Measurements from ENCODE around the gene TSPEAR.

TSPEAR gene

DNA sequence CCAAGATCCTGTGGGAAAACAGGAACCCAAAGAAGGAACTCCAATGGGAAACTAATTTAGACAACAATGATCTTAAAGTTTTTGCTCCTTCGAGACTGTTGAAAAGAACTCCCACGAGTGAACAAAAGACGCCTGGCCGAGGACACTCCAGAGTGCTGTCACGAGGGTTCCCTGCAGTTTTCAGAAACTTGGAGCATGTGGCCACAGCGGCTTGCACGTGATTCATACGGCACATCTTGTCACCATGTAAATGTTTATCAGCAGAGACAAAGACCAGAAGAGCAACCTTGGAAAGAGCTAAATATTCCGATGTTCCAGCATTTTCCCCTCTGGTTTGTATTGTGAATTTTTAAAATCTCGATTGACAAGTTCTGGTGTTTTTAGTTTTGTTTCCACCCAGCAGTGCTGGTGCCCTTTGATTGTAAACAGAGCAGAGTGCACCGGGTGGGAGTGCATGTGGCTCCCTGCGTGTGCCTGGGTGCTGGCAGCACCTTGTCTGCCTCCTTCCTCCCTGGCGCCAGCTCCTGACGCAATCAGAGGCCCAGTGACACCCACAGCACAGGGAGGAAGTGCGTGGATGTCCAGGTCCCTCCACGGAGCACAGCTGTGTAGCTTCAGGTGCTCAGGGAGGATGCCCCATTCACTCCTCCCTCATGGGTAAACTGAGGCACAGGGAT, 233.1 kb downstream of the TSPEAR start:
- no peak for DNase-seq

- peak; percentile 82 for DNase-seq
Measured at GRCh38 chr21:44477712-44478111, 233.7 kb downstream of the TSPEAR start.

DNA sequence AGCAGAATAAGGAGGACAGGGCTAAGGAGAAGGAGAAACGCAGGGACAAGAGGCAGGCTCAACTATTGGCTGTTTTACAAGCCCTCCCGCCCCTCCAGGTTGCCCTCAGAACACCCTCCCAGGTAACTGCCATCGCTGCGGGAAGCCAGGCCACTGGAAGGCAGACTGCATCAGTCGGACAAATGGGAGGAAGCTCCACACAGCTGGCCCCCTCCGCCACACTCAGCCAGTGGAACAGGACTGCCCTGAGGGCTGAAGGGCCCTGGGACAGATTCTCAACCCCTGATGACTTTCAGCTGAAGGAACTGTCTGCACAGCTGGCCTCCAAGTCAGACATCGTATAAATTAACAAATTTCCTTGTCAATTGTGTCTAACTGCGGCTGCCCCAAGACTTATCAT, 234.2 kb downstream of the TSPEAR start:
- DNase-seq: peak; percentile 45

DNA sequence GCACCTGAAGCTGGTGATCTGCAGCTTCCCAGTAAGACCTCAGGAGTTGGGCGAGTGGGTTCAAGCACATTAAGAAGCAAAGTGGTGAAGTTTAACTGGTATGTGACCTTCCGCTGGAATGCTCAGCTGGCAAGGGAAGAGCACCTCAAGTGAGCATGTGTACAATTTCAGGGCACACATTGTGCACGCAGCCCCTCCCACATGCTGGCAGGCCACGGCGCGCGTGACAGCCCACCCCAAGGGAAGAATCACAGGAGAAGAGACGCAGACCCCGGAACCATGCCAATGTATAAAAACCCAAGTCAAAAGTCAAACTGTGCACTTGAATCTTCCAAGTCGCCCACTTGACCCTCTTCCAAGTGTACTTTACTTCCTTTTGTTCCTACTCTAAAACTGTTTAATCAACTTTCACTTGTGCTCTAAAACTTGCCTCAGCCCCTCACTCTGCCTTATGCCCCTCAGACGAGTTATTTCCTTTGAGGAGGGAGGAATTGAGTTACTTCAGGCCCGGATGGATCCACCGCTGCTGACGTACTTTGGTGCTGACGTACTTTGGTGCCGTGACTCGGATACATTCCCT, 236.0 kb downstream of the TSPEAR start:
- no peak for DNase-seq

GRCh38 chr21:44473915-44474555, 237.3 kb downstream of the TSPEAR start:
- DNase-seq: peak; percentile 52

GRCh38 chr21:44471996-44472395, 239.4 kb downstream of the TSPEAR start:
- no peak for DNase-seq

GRCh38 chr21:44471341-44471740, 240.0 kb downstream of the TSPEAR start:
- DNase-seq: no peak

- DNase-seq: no peak
Measured at GRCh38 chr21:44467859-44468195, 243.5 kb downstream of the TSPEAR start.

DNA sequence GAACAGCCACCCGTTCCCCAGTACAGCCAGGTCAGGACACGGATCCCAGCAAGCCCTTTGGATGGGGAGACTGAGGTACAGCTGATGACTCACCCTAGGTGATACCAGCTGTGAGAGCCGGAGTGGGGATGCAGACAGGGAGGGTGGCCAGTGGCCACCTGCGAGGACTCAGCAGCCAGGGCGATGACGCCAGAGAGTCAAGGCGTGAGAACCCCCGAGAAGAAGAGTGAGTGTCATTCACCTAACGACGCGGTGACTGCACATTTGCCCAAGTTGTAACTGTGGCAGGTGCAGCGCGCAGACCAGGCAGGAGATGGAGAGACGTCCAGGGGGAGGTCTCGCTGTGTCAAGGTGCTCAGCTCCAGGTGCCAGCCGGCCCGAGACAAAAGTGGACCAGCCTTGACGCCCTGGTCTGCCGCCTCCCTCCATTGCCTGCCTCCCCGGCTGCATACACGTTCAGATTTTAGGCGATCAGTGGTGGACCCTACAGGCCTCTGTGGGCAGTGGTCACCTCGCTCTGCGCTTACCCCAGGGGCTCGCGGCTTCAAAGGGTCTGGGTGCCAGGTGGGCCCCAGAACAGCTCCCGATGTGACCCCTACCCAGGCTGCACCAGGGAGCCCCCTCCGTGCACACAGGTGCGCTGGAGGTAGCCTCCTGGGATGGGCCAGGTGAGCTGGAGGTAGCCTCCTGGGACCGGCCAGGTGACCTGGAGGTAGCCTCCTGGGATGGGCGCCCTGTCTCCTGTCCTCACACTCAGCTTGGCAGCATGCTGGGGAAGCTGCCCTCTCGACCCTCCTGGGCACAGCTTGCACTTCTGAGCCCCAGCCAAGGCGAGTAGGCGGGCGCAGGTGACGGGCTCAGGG, 244.1 kb downstream of the TSPEAR start:
- no peak for DNase-seq

DNA sequence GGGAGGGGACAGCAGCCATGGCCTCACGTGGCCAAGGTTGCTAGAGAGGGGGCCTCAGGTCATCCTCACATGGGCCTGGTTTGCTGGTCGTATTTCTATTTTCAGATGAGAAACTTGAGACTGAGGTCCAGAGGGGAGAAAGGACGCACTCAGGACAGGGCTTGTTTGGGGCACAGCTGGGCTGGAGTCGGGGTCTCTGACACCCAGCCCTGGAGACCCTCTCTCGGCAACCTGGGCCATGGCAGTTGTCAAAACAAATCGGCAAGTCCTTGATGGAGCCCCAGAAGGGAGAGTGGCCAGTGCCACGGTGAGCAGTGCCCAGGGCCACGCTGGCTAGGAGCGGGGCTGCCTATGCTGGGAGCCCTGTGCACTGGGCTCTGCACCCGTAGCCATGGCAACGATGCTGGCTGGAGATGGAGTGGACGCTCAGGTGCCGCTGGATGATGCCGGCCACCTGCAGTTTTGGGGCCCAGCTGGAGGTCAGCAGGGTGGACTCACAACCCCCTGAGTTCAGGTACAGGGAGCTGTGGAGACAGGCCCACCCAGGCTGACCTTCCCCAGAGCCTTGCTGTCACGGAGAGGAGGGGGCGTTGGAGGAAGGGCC, 244.9 kb downstream of the TSPEAR start:
- no peak for DNase-seq

- no peak for DNase-seq
Measured at GRCh38 chr21:44464351-44464750, 247.0 kb downstream of the TSPEAR start.

DNA sequence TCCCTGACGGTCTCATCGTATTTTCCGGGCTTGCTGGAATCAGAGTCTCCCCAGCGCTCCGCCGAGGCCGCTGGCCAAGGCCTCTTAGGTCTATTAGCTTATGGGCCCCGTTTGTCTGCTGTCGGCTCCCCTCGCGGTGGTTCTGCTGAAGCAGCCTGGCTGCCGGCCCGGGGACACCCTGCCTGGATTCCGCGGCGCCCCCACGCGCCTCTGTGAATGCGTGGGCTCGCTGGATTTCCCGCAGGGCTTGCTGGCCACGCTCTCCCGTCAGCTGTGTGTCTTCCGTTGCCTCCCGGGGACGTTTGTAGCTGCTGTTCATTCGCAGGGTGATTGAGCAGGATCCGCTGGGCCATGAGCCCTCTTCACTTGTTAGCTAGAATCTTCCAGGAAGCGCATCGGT, 247.6 kb downstream of the TSPEAR start:
- DNase-seq: no peak

- DNase-seq: no peak
Measured at GRCh38 chr21:44462834-44463200, 248.6 kb downstream of the TSPEAR start.

DNA sequence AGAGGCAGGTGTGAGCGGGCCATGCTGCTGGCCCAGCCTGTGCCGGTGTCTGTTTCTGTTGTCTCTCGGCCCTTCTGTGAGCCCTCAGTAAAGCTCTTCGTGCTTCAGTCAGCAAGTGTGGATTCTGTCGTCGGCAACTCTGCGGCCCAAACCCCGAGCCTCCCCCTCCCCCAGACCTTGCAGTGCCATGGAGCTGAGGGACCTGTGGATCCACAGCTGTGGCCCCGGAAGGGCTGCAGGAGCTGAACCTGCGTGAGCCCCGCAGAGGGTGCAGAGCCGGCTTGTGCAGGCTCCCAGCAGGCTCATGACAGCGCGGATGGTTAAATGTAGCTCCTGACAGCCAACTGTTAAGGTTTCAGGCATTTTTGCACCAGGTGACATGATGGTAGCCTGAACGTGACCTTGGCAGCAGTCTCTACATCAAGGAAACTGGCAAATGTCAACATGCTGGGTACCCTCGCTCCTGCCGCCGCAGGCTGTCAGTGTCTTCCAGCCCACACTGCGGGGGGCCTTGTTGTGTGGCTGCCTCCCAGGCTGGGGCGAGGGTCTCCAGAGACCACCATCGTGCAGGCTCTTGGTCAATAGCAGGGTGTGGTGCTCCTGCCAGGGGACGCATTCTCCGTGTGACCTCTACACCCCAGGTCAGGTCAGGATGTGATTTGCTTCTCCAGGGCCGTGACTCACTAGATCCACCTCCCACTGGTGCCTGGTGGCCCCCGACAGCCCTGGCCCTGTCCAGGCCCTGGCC, 249.1 kb downstream of the TSPEAR start:
- no peak for DNase-seq

- no peak for DNase-seq
Measured at GRCh38 chr21:44461464-44462001, 249.8 kb downstream of the TSPEAR start.

GRCh38 chr21:44461005-44461404, 250.4 kb downstream of the TSPEAR start:
- DNase-seq: no peak

GRCh38 chr21:44460441-44460755, 251.0 kb downstream of the TSPEAR start:
- no peak for DNase-seq

- DNase-seq: no peak
Measured at GRCh38 chr21:44459712-44460440, 251.5 kb downstream of the TSPEAR start.

DNA sequence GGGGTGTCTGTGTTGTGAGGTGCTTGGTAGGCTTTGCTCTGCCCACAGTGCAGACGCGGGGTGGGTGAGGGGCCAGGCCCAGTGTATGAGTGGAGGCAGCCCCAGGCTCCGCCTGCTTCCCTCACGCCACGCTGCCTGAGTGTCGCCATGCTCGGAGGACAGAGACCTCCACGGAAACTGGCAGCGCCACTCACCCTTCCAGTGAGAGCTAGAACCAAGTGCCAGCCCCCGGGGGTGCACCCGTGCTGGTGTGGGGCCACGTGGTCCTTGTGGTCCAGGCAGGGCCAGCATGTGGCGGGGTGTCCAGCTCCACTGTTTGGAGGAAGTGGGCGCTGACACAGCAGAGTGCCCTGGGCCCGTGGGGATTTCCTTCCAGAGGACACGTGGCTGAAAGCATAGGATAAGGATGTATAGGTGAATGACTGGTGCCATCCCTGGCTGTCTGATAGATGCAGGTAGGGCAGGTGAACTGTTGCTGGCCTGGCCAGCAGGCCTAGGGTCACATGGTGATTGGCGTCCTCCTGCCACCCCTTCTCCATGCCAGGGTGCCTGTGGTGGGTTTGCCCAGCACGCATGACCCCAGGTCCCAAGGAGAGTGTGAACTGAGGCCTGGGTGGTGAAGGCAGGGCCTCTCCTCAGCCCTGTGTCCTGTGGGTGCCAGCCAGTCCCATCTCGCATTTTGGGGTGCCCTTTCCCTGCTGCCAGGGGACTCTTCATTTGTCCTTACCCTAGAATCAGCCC, 252.2 kb downstream of the TSPEAR start:
- DNase-seq: no peak

- DNase-seq: no peak
Measured at GRCh38 chr21:44456915-44457736, 254.2 kb downstream of the TSPEAR start.
